ENCODE data around the gene PRPF8.

GRCh38 chr17:1714980-1715802 is 30.5 kb upstream of the PRPF8 start:
- TF ChIP-seq CTCF (IDR thresholded peaks at IDR 0.05 in 2 of 3, conservative IDR thresholded peaks at IDR 0.05 in 1 of 3; ENCODE audit: control insufficient read depth in 2 of 3, extremely low read depth in 1 of 3, insufficient read depth in 1 of 3, low read depth in 3 of 3, low read length in 3 of 3) (no peak), PML (IDR thresholded peaks at IDR 0.05; ENCODE audit: low read length) (no peak), POLR2AphosphoS2 (IDR thresholded peaks at IDR 0.05; ENCODE audit: low read depth, low read length) (no peak), JUNB (IDR thresholded peaks at IDR 0.05) (no peak), GATAD2B (conservative IDR thresholded peaks at IDR 0.05; ENCODE audit: low read depth) (no peak), POLR2A (IDR thresholded peaks at IDR 0.05; ENCODE audit: low read depth, low read length) (peak; percentile 27; the same call in 1 of the 2 replicates), ZBTB33 (IDR thresholded peaks at IDR 0.05) (no peak), HDAC2 (IDR thresholded peaks at IDR 0.05) (no peak)
